Muscle of back (tissue), 10 donors: ENCODE data around the gene ZMYM1. TPM values are rescaled to one million over a fixed set of nuclear protein-coding genes. Genes with fewer than 3 reads are reported as not detected.

ENCODE experiments used
- polyA plus RNA-seq, 10 donors: library from polyadenylated mRNA; unstranded; fragments of 120-200 nt; gene quantifications; one replicate each; pipeline ENCODE4 v1.2.1, GENCODE V29; 2013; ENCODE audit not compliant: insufficient read length in 10 of 10

Gene ZMYM1
- polyA plus RNA-seq, 10 donors, result 7.9 to 16.6 (median 11.8) TPM

Other genes starting within 250 kb of the ZMYM1 start
- 10 to 100 TPM; 18.9 to 30.1 (median 24.9) TPM for gene SMIM12, start 219.6 kb upstream of the ZMYM1 start, polyA plus RNA-seq
- gene DLGAP3, start 149.7 kb upstream of the ZMYM1 start, polyA plus RNA-seq, result 1 to 10 TPM in 1 of 10 donors, under 1 TPM in 8, not detected in 1; 0.11 to 1.5 (median 0.23) TPM
- gene TMEM35B, start 94.0 kb upstream of the ZMYM1 start, polyA plus RNA-seq, result 10 to 100 TPM; 16.8 to 24.1 (median 19.9) TPM
- 10 to 100 TPM in 6 of 10 donors, 1 to 10 TPM in 4; 7.0 to 15.6 (median 11.2) TPM for gene ZMYM6, start 47.4 kb upstream of the ZMYM1 start, polyA plus RNA-seq
- gene SFPQ, start 113.8 kb downstream of the ZMYM1 start, polyA plus RNA-seq, result 100 to 1,000 TPM; 213 to 518 (median 331) TPM
- gene ZMYM4, start 189.3 kb downstream of the ZMYM1 start, polyA plus RNA-seq, result 10 to 100 TPM; 33.3 to 48.1 (median 40.5) TPM